DMS 273 treated with DMSO at 0.1 percent for 48 hours (cell line): ENCODE results near the gene VWA3B.
"Not testable (repeated sequence)": the region's sequence is repeated elsewhere in the genome, so short reads cannot be mapped to it uniquely, and the experiment has no call there.

Source experiments
- DNase-seq: peaks from one replicate; lab custom pipeline; 2025; lab: John Stamatoyannopoulos, UW

VWA3B gene, protein sequence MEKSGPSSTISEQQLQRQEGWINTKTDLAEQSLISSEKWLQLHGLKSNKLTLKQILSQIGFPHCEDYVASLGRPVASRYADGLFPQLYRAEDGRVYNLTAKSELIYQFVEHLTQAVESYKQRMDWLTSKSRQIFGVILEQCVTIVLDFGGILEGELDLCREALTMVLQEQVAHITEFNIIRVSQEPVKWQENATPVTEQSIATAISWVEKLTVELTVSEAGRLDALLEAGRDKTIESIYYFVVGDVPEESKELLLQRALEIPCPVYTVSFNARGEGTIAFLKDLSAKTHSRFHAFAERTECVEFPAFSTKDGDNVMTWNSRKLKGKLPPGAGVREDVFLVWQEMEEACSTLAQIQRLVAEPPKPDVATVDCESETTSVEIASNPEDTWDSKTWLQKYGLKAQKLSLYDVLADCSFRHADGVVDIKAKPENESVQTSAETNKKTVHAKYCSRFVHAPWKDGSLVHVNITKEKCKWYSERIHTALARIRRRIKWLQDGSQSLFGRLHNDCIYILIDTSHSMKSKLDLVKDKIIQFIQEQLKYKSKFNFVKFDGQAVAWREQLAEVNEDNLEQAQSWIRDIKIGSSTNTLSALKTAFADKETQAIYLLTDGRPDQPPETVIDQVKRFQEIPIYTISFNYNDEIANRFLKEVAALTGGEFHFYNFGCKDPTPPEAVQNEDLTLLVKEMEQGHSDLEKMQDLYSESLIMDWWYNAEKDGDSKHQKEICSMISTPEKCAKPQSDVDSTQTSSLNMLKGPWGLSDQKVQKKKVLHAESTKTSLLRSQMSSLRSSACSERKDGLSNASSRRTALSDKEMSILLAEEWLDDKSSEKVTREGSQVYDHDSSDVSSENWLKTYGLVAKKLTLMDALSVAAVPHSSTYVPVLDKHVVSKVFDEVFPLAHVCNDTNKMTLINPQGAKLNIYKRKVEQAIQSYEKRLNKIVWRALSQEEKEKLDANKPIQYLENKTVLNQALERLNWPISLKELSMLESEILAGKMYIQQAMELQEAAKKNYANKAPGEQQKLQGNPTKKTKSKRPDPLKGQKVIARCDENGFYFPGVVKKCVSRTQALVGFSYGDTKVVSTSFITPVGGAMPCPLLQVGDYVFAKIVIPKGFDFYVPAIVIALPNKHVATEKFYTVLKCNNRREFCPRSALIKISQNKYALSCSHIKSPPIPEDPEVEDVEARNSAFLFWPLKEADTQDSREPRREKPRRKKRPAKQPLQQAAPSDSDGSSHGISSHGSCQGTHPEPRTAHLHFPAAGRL (N-terminal part only)

DNA sequence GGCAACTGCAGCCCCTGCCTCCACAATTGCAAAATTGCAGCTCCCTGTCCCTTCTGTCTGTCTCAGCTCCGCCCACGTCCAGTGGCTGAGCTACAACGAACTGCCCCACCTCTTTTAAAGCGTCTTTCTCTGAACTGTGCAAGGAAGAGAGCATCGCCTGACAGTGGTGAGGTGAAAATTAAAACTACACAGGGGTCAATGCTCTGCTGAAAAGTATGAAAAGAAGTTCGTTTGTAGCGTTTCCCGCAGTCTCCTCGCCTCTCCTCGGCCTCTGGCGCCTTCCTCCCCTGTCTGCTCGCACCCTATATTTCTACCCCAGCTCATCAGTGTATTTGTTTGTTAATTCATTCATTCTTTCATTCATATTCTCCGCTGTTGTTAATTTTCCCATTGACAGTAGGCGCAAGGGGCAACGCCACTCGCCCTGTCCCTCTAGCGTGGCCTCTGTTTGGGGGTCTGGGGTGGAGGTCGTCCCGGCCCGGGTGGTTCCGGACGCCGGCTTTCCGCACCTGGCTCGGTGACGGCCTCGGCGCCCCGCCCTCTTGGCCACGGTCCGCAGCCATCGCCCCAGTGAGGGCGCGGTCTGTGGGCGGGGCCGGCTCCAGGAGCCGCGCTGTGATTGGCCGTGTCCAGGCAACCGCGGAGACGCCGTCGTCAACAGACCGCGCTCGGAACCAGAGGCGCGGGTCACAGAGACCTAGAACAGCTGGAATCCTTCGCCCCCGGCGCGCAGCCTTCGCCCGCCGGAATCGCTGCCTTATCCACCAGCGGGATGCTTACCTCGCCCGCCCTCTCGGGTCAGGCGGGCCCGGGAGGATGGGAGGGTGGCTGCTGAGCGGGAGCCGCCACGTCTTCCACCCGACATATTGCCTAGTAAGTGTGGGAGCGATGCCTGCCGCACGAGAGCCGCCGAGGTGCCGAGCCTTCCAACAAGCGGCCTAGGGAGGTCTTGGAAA is at the start of gene VWA3B:
Gene VWA3B (plus strand): TSS at position 677 of the 956 bp plus-strand sequence. CDS start 5,926 bp downstream, outside the sequence.
- peak; percentile 53 for DNase-seq

DNA sequence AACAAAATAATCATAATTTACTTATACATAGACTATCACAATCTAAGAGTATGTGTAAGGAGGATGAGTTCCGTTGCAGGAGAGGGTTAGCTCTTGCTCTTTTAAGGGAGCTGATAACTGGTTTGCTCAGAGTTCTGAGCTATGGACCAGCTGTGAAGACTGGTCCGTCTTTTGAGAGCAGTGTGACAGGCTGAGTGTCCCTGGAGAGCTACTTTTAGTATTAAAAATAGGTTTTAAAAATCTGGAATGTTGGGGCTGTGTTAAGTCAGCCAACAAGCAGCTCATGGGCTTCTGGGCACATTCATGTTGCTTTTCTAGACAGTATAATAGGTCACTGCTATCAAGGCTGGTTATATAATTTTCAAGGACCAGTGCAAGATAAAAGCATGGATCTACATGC is 49.8 kb upstream of the VWA3B start:
- no peak for DNase-seq

DNA sequence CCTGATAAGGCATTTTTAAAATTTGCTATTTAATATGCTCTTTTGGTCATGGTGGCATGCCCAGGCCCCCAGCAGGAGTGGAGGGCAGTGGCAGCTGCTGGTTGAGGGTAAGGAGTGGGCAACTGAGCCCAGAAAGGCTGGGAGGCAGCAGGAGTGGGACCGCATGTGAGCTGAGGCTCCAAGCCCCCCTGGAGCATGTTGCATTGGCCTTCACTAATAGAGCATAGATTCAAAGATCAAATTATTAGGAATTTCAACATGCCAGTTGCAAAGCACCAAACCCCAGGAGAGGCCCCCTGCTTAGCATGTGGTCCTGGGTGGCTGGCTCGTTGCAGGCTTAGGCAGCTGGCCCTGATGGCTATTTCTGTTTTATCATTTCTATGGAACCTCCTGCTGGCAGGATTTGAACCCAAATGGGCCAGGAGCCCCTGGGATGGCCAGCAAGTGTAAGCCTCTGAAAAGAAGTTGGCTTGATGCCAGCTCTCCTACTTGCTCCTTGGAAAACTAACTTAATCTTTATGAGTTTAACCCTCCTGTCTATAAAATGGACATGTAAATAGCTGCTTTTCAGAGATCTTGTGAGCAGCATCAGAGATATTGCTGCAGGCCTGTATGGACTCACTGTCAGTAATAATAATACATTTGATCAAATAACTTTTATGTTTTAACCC is 49.2 kb upstream of the VWA3B start:
- no peak for DNase-seq

DNA sequence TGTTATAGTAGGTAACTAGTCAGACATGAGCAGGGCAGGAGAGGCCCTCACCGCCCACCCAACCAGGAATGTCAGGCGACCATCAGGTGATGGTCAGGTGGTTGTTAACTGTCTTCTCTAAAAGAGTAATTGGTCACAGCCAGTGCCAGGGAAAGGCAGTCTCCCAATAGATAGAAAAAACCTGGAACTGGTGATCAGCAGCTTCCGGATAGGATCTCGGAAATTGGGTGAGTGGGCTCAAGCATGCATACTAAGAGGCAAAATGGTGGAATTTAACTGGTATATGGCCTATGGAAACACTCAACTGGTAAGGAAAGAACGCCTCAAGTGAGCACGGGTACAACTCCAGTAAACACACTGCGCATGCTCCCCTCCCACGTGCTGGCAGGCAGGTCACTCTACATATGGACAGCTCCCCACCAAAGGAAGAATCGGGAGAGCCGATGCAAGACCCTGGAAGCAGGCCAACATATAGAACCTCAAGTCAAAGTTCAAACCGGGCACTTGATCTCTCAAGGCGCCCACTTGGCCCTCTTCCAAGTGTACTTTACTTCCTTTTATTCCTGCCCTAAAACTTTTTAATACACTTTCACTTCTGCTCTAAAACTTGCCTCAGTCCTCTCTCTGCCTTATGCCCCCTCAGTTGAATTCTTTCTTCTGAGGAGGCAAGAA is 47.7 kb upstream of the VWA3B start:
- no peak for DNase-seq

DNA sequence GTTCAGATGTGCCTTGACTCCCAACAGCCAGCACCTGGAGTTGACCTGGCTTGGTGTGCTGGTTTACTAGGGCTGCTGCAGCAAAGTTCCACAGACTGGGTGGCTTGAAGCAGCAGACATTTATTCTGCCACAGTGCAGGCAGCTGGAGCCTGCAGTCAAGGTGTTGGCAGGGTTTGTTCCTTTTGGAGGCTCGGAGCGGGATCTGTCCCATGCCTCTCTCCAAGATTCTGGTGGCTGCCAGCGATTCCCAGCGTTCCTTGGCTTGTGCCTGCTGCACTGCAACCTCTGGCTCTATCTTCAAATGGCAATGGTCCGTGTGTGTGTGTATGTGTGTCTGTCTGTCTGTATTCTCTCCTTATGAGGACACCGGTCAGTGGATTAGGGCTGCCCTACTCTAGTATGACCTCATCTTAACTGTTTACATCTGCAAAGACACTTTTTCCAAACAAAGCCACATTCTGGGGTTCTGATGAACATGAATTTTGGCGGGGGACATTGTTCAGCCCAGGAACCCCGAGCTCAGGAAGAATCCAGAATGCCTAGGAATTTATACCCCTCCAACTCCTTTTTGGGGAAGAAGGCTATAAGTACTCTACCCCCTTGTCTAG is 46.5 kb upstream of the VWA3B start:
- no peak for DNase-seq

DNA sequence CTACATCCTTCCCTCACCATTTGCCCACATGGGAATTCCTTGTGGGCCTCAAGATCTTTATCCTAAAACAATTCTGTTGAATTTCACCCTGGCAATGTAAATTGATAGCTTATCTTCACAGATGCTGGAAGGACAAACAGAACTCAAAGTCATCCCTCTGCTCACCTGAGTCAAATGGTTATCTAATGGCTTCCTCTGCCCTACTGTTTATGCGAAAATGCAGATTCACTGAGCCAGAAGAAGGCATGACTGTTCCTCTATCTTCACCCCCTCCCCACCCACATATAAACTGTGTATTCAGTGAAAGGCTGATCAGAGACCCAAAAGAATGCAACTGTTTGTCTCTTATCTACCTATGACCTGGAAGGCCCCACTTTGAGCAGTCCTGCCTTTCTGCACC is 43.9 kb upstream of the VWA3B start:
- DNase-seq = no peak

DNA sequence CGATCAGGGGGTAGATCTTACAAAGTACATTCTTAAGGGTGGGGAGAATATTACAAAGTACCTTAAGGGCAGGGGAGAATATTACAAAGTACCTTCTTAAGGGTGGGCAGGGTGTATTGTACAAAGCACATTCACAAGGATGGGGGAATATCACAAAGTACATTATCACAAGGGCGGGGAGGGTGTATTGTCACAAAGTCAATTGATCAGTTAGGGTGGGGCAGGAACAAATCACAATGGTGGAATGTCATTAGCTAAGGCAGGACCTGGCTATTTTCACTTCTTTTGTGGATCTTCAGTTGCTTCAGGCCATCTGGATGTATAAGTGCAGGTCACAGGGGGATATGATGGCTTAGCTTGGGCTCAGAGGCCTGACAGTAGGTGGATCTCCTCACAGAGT is 42.2 kb upstream of the VWA3B start:
- not testable (repeated sequence) for DNase-seq

DNA sequence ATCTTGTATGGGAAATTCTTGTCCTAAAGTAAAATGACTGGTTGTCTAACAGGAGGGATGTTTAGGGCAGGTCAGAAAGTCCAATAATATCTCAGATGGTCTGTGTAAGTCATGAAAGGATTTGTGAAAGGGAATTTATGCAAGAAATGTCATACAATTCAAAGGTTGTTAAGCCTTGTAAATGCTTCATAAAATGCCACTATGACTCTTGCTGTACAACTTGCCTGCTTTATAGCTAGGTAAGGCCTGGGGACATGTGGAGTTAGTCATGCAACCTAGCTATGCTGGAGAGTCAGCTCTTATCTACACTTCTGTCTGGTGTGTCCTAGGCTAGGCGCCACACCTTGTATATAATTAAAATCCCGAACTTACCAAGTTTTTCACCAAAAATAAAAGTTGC is 36.9 kb upstream of the VWA3B start:
- DNase-seq = no peak

DNA sequence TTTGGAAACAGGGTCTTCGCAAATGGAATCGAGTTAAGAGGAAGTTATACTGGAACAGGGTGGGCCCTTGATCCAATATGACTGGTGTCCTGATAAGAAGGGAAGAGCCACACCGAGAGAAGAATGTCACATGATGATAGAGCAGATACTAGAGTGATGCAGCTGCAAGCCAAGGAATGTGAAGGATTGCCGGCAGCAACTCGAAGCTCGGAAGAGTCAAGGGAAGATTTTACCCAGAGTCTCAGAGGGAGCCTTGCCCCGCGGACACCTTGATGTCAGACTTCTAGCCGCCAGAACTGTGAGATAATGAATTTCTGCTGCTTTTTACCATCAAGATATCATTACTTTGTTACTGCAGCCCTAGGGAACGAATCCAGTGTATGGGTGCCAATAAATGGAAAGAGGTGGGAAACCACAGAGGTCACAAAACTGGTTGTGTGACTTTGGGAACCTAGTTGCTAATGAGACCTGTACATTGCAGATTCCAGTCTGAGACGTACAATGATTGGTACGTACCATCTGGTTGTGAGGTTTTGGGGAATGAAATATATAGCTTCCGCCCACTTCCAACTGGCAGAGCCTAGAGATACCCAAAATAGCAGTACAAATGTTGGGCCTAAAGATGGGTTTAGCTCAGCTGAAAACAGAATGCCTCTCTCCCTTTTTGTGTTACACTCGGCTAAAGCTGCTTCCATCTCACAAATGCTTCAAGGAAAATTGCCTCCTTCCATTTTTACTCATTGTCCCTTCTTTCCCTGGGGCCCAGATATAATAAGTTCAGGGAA is 28.6 kb upstream of the VWA3B start:
- no peak for DNase-seq

DNA sequence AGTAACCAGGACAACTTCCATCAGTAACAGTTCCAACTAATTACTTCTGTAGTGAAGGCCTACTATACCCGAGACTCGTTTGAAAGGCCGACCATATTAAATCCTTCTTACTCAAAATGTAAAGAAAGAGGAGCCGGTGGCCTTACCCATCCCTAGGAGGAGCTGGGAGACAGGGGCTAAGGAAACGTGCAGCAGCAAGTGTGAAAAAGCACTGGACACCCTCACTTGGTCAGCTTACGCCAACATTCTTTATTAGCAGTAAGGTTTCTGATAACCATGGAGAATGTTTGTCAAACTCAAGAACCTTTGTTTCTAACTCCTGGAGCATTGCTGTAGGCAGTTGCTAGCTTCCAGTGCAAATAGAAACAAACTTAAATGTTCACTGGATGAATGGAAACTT is 26.7 kb upstream of the VWA3B start:
- DNase-seq = no peak

DNA sequence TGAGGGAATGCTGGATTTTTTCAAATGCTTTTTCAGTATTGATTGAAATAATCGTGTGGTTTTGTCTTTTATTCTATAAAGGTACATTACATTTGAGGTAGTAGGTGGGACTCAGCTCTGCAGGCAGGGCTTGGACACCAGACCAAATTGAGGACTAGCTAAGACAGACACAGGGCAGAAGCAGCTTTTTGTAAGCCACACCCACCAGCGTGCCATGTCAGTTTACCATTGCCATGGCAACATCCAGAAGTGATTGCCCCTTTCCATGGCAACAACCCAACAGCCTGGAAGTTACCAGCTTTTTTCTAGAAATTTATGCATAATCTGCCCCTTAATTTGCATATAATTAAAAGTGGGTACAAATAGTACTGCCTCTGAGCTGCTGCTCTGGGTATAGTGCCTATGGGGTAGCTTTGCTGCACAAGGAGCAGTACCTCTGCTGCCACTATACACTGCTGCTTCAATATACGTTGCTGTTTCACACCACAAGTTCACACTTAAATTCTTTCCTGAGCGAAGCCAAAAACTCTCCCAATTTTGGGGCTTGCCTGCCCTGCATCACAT is 23.6 kb upstream of the VWA3B start:
- no peak for DNase-seq

DNA sequence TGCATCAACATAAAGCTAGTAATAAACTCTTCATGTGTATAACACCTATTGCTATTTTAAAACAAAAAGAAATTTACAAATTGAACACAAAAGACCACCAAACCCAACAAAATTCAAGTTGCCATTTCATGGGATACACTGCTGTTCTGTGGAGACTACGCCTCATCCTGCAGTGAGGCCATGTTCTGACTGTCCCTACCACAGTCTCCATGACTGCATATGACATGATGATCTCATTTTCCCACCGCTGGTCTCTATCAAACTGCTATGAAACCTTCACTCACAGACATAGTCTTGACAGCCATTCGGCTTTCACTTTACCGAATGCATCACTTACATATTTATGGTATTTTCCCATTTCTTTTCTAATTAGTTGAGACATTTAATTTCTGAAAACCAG is 21.2 kb upstream of the VWA3B start:
- no peak for DNase-seq

DNA sequence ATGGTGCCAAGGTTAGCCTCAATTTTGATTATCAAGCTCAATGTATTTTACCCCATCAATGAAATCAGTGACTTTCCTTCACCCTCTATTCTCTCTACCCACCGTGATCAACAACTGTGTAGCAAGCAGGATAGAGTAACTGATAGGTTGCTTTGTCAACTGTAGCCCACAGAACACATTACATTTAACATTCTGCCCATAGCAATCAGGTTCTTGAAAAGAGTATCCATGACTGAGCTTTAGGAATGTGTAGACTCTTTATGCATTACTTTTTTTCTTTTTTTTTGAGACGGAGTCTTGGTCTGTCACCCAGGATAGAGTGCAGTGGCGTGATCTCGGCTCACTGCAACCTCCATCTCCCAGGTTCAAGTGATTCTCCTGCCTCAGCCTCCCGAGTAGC is 19.8 kb upstream of the VWA3B start:
- no peak for DNase-seq

DNA sequence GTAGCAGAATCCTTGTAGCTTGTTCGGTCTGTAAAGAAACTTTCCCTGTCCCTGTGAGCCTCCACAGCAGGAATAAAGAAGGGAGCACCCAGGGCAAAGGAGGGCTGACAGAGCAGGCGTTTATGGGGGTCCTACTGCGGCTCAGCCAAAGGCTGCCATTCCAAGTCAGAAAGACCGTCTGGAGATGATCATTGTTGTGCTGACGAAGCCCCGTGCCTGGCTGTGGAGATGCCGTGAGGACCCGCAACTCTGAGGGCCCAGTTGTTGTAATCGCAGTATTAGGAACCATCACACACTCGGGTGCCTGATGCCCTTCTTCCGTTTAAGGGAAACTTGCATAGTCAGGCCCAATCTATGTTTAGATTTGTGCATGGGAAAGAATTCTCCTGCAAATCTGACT is 16.9 kb upstream of the VWA3B start:
- no peak for DNase-seq

DNA sequence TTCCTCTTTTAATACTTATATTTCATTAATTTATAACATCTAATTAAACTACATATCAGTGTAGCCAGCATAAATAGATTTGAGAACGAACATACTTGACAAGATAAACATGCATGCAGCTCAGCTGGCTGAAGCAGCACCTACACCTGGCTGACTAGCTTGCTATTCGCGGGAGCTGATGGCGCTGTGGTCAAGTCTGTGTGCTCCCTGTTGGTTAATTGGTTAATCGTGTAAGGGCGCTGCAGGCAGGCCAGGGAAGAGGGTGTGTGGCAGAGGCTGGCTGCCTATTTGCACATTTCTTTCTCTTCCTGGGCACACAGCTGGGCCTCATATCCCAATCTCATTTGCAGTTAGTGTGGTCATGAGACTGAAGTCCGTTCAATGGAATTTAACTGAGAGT is 14.5 kb upstream of the VWA3B start:
- no peak for DNase-seq

DNA sequence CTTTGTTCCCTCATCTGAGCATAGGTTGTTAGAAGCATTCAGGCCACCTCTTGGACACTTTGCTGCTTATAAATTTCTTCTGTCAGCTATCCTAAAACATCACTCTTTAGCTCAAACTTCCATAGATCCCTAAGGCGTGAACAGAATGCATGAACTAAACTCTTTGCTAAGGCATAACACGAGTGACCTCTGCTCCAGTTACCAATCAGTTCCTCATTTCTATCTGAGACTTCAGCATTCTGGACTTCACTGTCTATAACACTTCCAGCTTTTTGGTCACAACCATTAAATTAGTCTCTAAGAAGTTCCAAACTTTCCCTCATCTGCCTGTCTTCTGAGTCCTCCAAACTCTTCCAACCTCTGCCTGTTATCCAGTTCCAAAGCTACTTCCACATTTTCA is 8.3 kb upstream of the VWA3B start:
- DNase-seq = no peak

DNA sequence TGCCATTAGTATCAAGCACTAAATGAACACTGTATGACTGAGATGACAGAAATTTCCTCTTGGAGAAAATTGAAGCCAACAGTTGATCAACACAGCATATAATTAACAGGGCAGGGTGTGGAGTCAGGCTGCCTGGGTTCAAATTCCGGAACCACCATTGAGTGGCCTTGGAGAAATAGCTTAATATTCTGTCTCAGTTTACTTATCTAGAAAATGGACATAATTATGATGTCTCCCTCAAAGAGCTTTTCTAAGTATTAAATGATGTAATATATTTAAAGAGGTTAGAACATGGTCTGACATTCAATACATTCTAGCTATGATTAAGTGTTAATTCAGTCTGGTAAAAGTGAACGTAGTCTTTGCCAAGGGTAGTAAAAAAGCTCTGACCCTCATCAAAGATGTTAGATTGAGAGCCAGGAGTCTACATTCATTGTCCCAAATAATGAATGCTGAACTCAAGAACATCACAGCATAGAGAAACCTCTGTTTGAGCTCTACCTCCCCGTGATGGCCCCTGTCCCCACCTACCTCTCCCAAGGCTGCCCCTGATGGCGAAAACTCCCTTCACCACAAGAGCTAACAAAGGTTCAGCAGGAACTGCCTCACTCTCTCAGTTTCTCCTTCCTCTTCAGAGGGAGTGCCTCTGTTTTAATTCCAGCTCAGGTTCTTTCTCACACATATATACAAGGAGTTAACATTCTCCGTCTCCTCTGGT is 2.7 kb upstream of the VWA3B start:
- DNase-seq = no peak

DNA sequence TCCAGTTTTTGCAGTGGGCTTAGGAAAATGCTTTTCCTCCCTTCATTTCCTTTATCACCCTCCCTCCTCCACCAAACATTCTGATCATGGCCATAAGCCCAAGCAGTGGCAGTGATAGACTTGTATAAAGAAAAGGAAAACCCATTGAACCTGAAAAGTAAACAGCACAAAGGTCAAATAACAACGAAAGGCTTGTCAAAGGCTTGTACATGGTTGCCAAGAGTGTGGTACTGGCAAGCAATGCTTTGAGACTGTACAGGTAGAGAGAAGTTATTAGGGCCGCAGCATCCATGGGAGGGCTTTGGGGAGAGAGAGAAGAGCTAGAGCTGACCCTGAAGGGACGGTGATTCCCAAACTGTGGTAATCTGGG is 2.1 kb upstream of the VWA3B start:
- DNase-seq = no peak
